Embryonic facial prominence (tissue), 1 donor: ENCODE results near the gene PPP6R3.
"Not testable (repeated sequence)": the region's sequence is repeated elsewhere in the genome, so short reads cannot be mapped to it uniquely, and the experiment has no call there.

Experiments
- DNase-seq: peaks from one replicate; pipeline ENCODE4 v3.0.0-alpha.2; 2016; ENCODE audit errors: extremely low spot score

PPP6R3 gene

DNA sequence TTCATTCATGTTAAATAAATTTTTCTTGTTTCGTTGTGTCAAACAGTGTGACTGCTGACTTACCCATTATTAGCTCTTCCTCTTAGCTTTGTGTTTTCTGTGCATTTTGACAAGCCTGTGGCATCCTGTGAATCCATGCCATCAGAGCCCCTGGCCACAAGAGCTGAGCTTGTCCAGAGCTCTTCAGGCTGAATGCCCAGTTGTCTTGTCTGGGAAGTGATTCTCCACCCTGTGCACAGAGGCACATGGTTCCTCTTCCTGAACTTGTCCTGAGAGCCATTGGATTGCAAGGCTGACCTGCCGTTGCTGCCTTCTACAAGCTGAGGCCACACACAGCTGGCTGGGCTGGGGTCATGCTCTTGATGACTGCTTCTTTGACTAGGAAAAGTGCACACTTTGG lies 64.1 kb downstream of the PPP6R3 start:
- DNase-seq = no peak

DNA sequence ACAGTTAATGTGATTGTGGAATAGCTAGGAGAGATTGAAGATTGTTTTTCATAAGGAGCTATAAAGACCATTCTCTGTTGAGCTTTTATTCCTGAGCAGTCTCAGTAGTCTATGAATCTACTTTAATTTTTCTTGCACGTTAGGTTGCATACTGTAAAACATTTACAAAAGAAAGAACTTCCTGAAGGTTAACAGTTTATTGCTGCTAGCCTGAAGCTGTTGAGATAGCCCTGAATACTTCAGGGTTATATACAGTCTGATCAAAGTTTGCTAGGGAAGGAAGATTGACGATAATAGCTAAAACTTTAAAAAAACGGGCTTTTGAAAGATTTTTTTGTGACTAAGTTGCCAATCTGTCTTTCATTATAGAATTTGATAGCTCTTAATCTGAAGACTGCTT lies 64.8 kb downstream of the PPP6R3 start:
- no peak for DNase-seq

DNA sequence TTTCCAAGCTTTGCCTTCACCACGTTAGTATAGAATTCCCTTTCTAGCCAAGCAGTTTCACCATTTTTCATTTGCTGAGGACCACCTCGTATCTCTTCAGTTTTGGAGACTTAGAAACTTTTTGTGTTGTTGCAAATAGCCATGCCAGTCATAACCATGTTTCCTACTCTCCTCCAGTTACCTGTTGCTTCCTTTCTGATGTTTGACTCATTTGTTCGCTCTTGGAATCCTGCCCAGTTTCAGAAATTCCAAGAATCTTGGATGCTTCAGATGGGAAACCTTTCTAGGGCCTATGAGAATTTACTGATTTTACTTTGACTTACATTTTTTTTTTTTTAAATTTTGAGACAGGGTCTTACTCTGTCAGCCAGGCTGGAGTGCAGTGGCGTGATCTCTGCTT lies 65.4 kb downstream of the PPP6R3 start:
- no peak for DNase-seq

DNA sequence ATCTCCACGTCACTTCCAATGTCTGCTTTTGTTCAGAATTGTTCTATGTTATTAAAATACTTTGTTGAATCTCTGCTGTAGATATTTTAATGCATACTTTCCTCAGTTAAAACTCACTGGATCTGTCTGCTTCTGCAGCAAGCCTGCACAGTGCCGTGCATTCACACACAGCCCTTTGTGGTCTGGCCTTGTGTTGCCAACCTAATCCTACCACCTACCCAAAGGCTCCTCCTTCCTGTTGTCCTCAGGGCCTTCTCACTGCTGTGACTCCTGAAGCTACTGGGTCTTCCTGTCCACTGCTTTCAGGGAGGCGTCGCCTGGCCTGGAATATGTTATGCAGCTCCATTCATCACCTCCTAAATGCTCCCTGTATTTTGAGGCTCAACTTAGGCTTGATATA lies 67.0 kb downstream of the PPP6R3 start:
- DNase-seq = no peak

DNA sequence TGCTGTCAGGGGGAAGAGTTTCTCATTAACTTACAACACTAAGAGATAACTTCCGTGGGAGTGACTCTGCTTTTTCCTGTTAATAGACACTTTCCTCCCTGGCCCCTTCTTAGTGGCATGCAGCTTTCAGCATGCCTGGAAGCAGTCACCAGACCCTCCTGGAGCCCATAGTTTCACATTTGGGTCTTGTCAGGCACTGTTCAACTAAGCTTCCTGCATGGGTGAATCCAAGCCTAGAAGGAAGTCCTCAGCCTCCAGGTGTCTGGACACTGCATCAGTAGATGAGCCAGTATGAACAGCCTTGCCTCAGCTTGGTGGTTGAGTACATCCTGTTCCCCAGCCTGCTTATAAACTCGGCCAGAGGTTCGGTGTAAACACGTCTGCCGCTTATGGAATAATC lies 68.1 kb downstream of the PPP6R3 start:
- no peak for DNase-seq

DNA sequence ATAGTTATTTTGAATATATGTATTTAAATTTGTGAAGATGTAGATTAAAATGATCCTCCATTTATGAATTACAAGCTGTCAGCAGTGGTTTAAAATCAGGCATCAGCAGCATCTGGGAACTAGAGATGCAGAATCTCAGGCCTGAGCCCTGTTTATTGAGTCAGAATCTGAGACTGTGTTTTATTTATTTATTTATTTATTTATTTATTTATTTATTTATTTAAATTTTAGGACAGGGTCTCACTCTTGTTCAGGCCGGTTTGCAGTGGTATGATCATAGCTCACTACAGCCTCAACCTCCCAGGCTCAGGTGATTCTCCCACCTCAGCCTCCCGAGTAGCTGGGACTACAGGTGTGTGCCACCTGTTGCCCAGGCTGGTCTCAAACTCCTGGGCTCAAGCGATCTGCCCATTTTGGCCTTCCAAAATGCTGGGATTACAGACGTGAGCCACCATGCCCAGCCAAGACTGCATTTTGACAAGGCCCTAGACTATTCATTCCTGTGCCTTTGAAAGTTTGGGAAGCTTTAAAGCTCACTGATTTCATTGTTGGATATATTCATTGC lies 70.7 kb downstream of the PPP6R3 start:
- no peak for DNase-seq

DNA sequence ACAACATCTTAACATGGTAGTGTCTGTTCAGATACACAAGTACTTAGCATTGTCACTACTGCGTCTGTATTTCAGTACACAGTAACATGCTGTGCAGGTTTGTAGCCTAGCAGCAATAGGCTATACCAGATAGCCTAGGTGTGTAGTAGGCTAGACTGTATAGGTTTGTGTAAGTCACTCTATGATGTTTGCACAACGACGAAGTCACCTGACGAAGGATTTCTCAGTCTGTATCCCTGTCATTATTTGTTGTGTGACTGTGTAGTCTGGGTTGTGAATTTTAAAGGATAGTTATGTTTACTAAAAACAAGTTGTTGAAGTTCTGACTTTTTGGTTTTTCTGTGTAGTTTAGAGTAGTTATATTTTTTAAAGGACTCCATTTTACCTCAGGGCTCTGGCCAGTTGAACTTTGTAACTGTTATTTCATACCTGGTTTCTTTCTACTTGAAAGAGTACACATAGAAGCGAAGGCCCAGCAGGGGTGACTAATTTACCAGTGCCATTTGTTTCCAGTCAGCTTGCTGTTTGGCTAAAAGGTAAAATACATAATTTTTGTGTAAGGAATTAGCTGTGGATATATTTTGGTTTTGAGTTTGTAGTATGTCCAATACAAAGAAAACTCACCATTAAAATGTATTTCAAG lies 72.3 kb downstream of the PPP6R3 start:
- no peak for DNase-seq

DNA sequence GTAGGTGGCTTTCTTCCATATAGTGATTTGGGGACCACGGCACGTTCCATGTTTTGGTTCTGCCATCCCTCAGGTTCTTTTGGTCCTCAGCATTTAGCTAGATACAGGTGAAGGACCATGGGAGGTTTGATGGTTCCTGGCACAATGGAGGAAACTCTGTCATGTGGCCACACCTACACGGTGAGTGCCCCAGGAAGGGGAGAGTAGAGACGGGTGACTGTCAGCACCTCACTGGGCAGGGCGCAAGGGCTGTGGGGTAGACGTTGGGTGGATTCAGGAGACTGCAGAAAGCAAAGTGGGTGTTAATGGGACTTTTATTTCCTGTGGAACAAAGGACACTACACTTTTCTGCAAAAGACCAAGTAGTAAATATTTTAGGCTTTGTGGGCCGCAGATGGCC lies 73.4 kb downstream of the PPP6R3 start:
- no peak for DNase-seq

DNA sequence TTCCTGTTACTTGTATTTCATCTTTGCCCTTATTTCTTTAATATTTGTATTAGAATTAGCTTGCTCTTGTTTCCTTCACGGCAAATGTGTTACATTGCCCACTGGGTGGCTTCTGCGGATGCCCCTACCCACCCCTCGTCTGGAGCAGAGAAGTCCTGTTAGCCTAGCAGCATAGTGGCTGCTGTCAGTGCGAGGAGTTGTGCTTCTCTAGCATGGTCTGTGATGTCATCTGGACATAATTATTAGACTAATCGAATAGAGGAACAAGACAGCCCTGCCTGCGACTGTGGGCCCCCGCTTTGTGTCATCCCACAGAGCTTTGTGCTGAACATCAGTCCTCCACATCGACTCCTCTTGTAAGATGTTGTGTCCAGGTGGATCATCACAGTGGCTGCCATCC lies 74.5 kb downstream of the PPP6R3 start:
- DNase-seq = no peak

DNA sequence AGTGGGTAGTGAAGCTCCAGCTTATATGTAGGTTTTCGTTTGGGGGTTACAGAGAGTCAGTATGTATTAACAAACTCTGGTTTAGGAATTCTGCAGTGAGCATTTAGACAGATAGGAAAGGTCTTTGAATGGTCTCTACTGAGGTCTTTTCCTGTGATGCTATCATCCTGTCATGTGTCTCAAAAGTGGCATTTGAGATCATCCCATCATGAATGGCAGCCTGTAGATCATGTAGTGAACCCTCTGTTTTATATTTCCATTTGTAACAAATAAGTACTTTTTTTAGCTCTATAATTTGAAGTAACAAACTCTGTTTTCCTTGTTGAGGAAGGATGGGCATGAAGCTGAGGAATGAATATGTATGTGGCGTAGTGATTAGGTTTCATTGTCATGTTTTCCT lies 76.2 kb downstream of the PPP6R3 start:
- DNase-seq = no peak

DNA sequence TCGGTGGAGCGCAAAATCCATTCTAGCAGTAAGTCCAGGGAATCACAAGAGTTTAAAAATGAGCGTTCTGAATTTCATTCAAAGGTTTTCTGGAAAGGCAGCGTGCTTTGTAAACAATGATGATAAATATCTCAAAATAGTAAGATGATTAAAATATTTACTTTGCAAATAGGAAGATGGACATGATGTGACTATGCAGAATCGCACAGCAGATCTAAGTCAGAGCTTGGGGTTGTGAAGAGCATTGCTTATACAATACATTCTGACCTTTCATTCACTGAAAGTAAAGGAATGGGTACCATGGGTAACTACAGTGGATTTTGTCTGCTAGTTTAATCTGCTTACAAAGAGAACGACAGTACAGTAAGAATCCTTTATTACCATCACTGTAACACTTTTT lies 77.5 kb downstream of the PPP6R3 start:
- DNase-seq = no peak

DNA sequence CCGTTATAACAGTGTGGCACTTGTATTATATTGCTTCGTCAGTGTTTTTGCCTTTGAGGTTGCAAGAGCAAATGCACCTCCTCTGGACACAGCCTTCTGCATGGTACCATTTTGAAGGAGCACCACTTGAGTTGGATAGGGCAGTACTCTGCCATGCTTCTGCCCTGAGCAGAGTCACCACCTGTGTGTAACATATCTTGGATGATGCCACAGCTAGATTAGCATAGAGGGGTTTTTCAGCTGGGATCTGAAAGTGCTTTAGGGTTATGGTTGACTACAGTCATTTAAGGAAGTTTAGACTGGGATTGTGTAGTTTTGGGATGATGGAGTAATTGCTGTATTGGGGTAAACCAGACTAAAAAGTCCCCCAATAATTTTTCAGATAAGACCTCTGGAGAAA lies 78.8 kb downstream of the PPP6R3 start:
- DNase-seq = no peak

DNA sequence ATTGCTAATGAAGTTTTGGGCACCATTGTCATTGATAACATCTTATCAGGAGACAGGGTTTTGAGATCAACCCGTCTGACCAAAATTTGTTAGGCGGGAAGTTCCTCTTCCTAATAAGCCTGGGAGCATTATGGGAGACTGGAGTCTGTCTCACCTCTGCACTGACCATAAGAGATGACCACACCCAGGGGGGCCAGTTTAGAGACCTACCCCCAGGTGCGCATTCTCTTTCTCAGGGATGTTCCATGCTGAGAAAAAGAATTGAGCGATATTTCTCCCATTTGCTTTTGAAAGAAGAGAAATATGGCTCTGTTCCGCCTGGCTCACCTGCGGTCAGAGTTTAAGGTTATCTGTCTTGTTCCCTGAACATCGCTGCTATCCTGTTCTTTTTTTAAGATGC lies 80.0 kb downstream of the PPP6R3 start:
- DNase-seq = not testable (repeated sequence)

DNA sequence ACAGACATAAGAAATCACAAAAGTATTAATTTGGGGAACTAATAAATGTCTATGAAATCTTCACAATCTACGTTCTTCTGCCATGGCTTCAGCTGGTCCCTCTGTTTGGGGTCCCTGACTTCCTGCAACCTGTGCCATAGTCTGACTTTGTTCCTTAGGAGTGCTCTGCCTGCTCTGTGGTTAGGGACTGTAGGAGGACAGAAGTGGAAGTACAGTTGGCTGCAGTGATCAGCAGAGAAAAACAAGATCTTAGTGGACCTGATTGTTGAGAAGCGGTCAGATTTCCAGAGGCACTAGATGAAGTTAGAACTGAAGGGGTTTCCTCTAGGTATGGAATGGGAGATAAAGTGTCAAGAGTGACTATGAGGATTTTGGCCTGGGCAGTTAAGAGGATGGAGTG lies 80.6 kb downstream of the PPP6R3 start:
- no peak for DNase-seq

DNA sequence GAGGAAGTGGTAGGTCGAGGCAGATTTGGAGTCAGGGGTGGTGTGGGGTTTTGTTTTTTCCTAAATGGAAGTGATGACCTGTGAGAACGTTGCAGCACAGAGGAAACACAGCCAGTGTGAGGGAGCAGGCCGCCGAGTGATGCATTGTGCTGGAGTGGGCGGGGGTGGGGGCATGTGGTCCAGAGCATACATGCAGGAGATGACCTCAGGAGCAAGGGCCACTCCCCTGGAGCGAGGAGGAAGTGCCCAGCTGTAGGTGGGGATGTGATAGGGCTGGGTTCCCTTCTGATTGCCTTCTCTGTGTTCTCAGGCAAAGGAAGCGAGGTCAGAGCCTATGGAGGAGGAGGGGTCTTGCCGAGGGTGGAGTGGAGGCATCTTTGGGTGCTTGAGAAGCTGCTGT lies 81.4 kb downstream of the PPP6R3 start:
- DNase-seq = no peak

DNA sequence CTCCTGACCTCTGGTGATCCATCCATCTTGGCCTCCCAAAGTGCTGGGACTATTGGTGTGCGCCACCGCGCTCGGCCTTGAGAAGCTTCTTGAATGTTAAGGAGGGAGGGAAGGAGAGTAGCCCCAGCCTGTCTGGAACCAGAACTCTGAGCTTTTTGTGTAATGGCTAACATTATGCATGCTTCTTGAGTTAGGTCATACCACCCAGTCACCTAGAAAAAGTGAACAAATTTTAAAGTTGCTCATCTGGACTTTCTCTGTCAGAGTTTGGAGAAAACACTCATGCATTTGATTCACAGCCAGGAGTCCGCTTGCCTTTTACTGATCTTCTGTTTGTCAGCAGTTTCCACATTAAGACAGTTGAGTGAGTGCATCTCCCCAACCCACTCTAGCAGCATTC lies 82.1 kb downstream of the PPP6R3 start:
- no peak for DNase-seq

DNA sequence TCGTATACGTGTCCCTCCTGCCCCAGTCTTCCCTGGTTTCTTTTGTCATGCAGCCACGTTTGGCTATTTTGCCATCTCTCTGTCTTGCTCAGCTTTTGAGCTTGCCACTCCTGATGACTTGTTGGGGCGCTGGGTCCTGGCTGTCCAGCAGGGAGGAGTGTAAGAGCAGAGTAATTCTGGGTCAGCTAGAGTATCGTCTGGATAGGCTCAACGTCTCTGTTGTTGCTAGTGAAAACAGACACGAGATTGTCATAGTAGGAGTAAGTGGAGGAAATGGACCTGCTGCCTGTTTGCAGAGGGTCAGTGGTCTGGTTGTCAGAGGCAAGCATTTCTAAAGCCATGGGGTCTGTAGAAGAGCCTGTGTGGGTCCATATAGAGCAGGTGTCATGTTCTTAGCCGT lies 83.0 kb downstream of the PPP6R3 start:
- no peak for DNase-seq

DNA sequence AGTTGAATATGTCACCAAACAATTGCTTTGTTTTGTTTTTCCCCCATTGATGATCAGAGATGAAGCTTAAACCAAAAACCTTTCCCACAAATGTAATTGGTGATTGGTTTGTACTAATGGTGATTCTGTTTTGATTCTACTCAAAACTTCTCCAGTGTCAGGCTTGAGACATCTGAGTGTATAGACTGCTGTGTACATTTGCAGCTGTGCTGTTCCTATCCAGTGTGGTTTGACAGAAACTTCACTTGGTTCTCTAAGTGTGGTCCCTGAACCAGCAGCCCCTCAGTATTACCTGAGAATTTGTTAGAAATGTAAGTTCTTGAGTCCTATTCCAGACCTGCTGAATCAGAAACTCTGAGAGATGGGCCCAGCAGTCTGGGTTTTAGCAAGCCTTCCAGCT lies 84.8 kb downstream of the PPP6R3 start:
- no peak for DNase-seq

DNA sequence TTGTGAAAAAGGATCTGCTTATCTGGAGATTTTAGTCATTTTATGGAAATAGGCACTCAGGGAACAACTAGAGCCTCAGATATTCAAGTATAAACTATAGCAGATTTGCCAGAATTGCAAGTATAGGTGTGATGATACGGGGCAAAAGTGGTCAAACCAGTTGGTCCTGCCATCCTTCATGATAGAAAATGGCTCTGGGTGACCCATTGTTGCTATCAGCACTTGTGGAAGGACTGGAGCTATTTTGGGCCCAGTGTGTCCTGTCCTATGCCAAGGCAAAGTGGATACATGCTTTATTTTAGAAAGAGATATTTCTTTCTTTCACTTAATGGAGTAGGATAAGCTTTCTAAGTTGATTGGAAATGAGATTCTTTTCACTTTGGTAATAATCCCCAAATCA lies 85.2 kb downstream of the PPP6R3 start:
- DNase-seq = no peak

DNA sequence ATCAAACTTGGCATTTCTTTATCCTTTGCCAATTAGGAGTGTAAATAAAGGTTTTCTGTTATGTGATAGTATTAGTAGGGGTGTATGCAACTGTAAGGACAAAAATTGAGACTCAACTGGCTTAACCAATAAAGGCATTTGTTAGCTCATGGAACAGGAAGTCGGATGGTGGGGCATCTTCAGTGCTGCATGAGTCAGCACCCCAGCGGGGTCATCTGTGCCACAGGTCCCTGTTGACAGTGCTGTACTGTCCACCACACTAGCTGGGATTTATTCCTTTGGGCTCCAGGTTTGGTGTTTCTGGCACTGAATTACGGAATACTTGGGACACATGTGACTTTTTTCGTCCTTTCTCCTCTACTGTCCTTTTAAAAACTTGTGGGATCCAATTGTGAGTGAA lies 86.0 kb downstream of the PPP6R3 start:
- no peak for DNase-seq

DNA sequence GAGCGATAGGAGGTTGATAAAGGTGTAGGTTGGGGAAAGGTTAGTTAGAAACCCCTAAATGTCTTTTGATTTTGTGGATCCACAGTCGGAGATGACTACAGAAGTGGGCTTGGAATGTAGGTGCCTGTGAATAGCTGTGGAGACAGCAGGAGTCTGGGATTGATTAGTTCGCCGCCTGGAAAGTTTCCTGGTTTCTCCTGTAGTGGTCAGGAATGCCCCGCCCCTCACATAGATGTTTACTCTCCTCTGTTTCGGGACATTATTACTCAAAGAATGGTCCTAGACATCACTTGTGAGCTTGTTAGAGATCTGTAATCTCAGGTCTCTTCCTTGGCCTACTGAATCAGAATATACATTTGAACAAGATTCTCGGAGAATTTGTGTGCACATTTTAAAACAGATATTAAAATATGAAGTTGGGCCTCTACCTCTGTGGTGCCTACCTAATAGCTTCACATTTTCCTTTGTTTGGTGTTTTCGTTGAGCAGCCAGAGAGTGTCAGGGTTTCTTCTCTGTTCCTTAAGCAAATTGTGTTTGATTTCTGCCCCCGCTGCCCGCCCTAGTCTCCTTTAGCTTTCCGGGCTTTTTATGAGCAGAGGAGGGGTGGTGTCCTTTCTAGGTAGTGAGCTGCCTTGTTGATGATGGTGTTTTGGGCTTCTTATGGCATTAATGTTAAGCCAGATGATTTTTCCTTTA lies 89.4 kb downstream of the PPP6R3 start:
- no peak for DNase-seq

DNA sequence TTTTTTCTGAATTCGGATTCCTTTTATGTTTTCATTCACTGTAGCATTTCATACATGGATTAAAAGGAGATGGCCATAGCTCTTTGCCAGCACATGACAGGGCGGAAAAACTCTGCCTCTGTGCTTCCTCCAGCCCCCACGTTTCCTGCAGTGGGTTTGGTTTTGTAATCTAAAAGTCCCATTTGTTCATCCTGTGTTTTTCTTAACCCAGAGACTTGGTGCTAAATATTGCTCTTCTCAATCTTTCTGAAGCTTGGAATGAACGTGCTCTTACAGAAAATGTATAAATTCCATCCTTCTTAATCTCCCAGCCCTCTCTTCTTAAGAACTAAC lies 89.9 kb downstream of the PPP6R3 start:
- DNase-seq = no peak

DNA sequence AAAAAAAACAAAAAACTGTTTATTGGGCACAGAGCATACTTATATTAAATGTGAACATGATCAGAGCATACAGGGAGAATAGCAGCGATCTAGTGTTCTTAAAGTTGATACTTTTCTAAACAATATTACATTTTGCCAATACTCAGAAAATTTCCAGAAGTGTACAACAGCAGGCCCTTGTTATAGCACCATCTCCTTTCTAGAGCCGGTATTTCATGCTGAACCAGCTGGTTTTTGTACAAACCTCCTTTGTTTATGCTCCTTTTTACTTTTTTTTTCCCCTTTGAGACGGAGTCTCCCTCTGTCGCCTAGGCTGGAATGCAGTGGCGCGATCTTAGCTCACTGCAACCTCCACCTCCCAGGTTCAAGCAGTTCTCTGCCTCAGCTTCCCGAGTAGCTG lies 90.7 kb downstream of the PPP6R3 start:
- no peak for DNase-seq

DNA sequence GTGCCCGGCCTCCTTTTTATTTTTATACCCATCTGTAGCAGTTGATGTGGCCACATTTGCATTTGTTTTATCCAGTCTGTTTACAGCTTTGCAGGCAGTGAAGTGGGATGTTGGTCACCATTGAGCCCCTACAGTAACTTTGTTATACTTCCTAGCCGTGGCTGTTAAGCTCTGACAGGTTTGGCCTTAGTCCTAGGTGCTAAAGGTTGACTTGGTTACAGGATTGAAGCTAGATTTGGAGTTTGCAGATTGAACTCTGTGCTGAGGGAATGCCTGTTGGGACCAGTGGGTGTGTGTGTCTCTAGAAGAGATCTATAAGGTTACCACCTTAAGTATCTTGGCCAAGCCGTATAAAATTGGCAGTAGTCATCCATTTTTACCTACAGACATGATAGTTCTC lies 91.2 kb downstream of the PPP6R3 start:
- DNase-seq = no peak
